Measurements from ENCODE around the gene PSD4.

Gene PSD4
- 41.5 to 181 (median 102) reads per million in 17 experiments for total RNA-seq

GRCh38 chr2:113173542-113174375, at the start of gene PSD4:
TSS of gene PSD4 (plus strand) at chr2:113173971. CDS start at chr2:113182457, 8,486 bp downstream.
- peak; percentile 77 to 92 (median 88) for DNase-seq

GRCh38 chr2:113124181-113124961, 49.4 kb upstream of the PSD4 start:
- peak; percentile 62 to 81 (median 69) for DNase-seq

GRCh38 chr2:113124984-113125855, 48.6 kb upstream of the PSD4 start:
- peak; percentile 13 to 69 (median 42) for DNase-seq

GRCh38 chr2:113126845-113127645, 46.7 kb upstream of the PSD4 start, which contains the start of gene IL1RN:
TSS of gene IL1RN (plus strand) at chr2:113127598. CDS start at chr2:113127625, 27 bp downstream.
- DNase-seq: peak; percentile 87 to 95 (median 91)

- peak; percentile 67 to 83 (median 80) for DNase-seq
Measured at GRCh38 chr2:113127646-113128570, 45.9 kb upstream of the PSD4 start.

- DNase-seq: no peak
Measured at GRCh38 chr2:113129519-113130078, 44.2 kb upstream of the PSD4 start.

GRCh38 chr2:113131352-113132185, 42.2 kb upstream of the PSD4 start:
- no peak for DNase-seq

GRCh38 chr2:113132414-113133021, 41.3 kb upstream of the PSD4 start:
- no peak for DNase-seq

GRCh38 chr2:113133704-113134598, 39.8 kb upstream of the PSD4 start:
- DNase-seq: peak in 1 of 4 experiments; percentile 24

- peak in 3 of 4 experiments; percentile 48 to 51 (median 50) for DNase-seq
Measured at GRCh38 chr2:113134717-113135116, 39.1 kb upstream of the PSD4 start.

- DNase-seq: peak in 1 of 4 experiments; percentile 39
Measured at GRCh38 chr2:113135317-113135716, 38.5 kb upstream of the PSD4 start.

- DNase-seq: peak; percentile 72 to 81 (median 76)
Measured at GRCh38 chr2:113136828-113137775, 36.7 kb upstream of the PSD4 start.

GRCh38 chr2:113137827-113138226, 35.9 kb upstream of the PSD4 start:
- DNase-seq: no peak

GRCh38 chr2:113138428-113139322, 35.1 kb upstream of the PSD4 start:
- DNase-seq: peak; percentile 78 to 86 (median 82)

GRCh38 chr2:113141451-113141850, 32.3 kb upstream of the PSD4 start:
- no peak for DNase-seq

All from suppressor macrophage (primary cell).